ENCODE results near the gene ABCC1. TPM values are rescaled to one million over a fixed set of nuclear protein-coding genes. Genes with fewer than 3 reads are reported as not detected.
A peak's percentile ranks its signal among the peaks of the same experiment; 100 is the strongest.

The ABCC1 gene
- total RNA-seq, 2 experiments from 2014 or later = 64.5 to 67.6 TPM

DNA sequence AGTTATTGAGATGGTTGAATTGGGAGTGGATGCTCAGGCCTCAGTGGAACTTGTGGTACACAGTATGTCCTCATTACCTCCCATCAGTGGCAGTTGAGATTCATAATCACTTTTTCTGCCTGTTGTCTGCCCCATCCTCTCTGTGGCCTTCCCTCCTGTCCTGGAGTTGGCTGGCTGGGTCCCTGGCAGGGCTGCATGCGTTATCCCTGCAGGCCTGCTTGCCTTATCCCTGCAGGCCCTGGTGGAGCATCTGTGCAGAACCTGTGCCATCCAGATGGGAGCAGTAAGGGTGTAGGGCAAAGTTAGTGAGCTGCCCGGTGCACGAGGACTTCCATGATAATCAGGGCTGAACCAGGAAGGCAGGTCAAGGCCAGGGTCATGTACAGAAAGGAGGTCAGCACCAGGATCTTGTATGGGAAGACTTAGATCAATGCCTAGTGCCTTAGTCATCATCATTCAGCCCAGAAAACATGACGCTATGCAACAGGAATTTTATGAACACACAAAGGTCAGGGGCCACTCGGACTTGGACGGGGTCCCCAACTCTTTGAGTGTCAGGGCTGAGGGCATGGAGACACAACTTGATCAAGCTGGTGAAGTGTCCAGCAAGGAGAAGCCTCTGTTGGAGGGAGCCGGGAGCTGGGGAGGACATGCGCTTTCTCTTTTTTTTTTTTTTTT lies 47.2 kb downstream of the ABCC1 start:
- Mint-ChIP-seq H3K27me3 (no peaks in the 10 kb centered on the region), H3K4me1 (ENCODE audit: low read depth) (peaks cover 58% of the 10 kb centered on the region), H3K4me3 (no peak overlapping the region), H3K36me3 (ENCODE audit: low read depth) (peaks cover 28% of the 10 kb centered on the region), H3K9me3 (no peaks in the 10 kb centered on the region), H3K27ac (peak overlapping the region; percentile 5)
- POLR2A ChIA-PET = interaction anchor here (1.2 kb wide), 1 partner anchor 13 kb away, joined by 3 read pairs; no protein-coding TSS in a partner anchor
- intact Hi-C loops (cut with micrococcal nuclease) = no loop called here
- CTCF ChIA-PET = no interaction called here
- DNase-seq = no peak
- no peak for ATAC-seq
- TF ChIP-seq, protein P1, sequence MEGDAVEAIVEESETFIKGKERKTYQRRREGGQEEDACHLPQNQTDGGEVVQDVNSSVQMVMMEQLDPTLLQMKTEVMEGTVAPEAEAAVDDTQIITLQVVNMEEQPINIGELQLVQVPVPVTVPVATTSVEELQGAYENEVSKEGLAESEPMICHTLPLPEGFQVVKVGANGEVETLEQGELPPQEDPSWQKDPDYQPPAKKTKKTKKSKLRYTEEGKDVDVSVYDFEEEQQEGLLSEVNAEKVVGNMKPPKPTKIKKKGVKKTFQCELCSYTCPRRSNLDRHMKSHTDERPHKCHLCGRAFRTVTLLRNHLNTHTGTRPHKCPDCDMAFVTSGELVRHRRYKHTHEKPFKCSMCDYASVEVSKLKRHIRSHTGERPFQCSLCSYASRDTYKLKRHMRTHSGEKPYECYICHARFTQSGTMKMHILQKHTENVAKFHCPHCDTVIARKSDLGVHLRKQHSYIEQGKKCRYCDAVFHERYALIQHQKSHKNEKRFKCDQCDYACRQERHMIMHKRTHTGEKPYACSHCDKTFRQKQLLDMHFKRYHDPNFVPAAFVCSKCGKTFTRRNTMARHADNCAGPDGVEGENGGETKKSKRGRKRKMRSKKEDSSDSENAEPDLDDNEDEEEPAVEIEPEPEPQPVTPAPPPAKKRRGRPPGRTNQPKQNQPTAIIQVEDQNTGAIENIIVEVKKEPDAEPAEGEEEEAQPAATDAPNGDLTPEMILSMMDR (IDR thresholded peaks at IDR 0.05) = no peak

DNA sequence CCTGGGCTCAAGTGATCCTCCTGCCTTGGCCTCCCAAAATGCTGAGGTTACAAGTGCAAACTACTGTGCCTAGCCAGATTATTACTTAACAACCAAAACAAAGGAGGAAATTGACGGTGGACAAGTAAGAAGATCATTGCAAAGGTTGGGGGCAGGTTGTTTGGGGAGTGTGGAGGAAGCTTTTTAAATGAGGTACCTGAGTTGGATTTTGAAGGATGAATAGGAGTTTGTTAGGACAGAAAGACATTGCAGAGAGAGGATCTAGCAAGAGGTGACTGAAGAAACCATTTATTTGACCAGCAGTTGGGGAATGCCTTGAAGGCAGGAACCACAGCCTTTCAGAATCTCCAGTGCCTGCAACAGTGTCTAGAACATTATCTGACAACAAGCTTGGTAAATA lies 51.3 kb downstream of the ABCC1 start:
- DNase-seq (no peak), ATAC-seq (no peak)
- Mint-ChIP-seq H3K27ac (no peak overlapping the region), H3K36me3 (ENCODE audit: low read depth) (peaks cover 27% of the 10 kb centered on the region), H3K9me3 (no peaks in the 10 kb centered on the region), H3K4me1 (ENCODE audit: low read depth) (peaks cover 41% of the 10 kb centered on the region), H3K27me3 (no peaks in the 10 kb centered on the region), H3K4me3 (no peak overlapping the region)
- TF ChIP-seq, protein P1 (IDR thresholded peaks at IDR 0.05) = no peak
- POLR2A ChIA-PET = interaction anchor here (0.5 kb wide), 1 partner anchor 143 kb away, joined by 3 read pairs; no protein-coding TSS in a partner anchor
- intact Hi-C loops (cut with micrococcal nuclease) = no loop called here
- CTCF ChIA-PET = interaction anchor here (1.8 kb wide), 1 partner anchor 126 kb away, joined by 5 read pairs; no protein-coding TSS in a partner anchor

DNA sequence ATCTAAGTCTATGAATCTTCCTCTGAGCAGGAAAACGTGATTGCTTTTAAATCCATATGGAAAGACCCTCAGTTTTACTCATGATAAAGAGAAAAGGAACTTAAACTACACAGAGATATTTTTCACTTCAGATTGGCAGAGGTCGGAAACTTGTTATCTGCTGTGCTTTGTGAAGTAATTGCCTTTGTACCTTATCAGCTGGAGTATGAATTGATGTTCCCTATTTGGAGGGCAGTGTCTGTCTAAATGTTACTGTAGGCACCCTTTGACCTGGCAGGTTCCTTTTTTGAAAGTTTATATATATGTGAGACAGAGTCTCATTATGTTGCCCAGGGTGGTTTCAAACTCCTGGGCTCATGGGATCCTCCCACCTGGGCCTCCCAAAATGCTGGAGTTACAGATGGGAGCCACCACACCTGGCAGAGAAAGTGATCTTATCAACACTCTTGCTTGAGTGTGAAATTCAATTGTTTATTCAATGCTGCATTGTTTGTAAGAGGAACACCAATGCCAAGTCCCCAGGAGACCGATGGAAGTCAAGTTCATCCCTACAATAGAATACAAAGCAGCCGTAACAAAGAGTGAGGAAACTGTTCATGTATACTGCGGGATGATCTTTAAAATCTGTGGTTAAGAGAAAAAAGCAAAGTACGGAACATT lies 52.3 kb downstream of the ABCC1 start:
- DNase-seq (no peak), ATAC-seq (no peak)
- Mint-ChIP-seq H3K27me3 (no peaks in the 10 kb centered on the region), H3K9me3 (no peaks in the 10 kb centered on the region), H3K4me1 (ENCODE audit: low read depth) (peaks cover 39% of the 10 kb centered on the region), H3K27ac (no peak overlapping the region), H3K36me3 (ENCODE audit: low read depth) (peaks cover 28% of the 10 kb centered on the region), H3K4me3 (no peak overlapping the region)
- TF ChIP-seq, protein P1 (IDR thresholded peaks at IDR 0.05) = no peak
- ChIA-PET POLR2A (no interaction called here), CTCF (no interaction called here)
- intact Hi-C loops (cut with micrococcal nuclease) = no loop called here

DNA sequence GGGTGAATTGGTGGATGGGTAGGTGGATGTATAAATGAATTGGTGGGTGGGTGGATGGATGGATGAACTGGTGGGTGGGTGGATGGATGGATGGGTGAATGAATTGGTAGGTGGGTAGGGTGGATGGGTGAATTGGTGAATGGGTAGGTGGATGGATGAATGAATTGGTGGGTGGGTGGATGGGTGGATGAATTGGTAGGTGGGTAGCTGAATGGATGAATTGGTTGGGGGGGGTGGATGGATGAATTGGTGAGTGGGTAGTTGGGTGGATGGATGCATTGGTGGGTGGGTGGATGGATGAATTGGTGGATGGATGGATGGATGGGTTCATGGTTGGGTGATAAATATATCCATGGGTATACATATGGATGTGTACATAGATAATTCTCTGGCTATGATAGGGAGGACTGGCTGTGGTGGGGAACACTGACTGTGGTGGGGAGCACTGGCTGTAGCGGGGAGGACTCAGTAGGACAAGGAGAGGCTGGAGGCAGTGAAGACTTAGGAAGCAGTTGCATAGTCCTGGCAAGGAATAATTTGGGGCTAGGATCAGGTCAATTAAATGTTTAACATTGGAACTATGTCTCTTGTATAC lies 54.4 kb downstream of the ABCC1 start:
- intact Hi-C loops (cut with micrococcal nuclease) = no loop called here
- TF ChIP-seq, protein P1 (IDR thresholded peaks at IDR 0.05) = no peak

More for the DNA sequence above, 54.4 kb downstream of the ABCC1 start:
- no peak for ATAC-seq
- H3K27ac Mint-ChIP-seq = no peak overlapping the region
- no peak overlapping the region for H3K4me3 Mint-ChIP-seq
- H3K36me3 Mint-ChIP-seq (ENCODE audit: low read depth) = peaks cover 36% of the 10 kb centered on the region
- no peaks in the 10 kb centered on the region for H3K27me3 Mint-ChIP-seq
- H3K9me3 Mint-ChIP-seq = no peaks in the 10 kb centered on the region
- POLR2A ChIA-PET = no interaction called here
- DNase-seq = no peak
- peaks cover 36% of the 10 kb centered on the region for H3K4me1 Mint-ChIP-seq (ENCODE audit: low read depth)
- CTCF ChIA-PET = interaction anchor here (0.6 kb wide), 1 partner anchor 362 kb away, joined by 3 read pairs; no protein-coding TSS in a partner anchor

Measured in activated CD8-positive, alpha-beta T cell treated with anti-CD3 and anti-CD28 coated beads for 36 hours (primary cell).